GM12865 (cell line): ENCODE measurements around the gene RBM19.
"Not testable (repeated sequence)": the region's sequence is repeated elsewhere in the genome, so short reads cannot be mapped to it uniquely, and the experiment has no call there.

ENCODE experiments used
- DNase-seq: peaks from one replicate; pipeline ENCODE4 v3.0.0; 2010; ENCODE audit warnings: low read depth
- H3K4me3 ChIP-seq: 2 replicates; pipeline ENCODE4 v1.5.1; 2011; ENCODE audit warnings: mild to moderate bottlenecking, low read depth, low read length, control low read depth
- CTCF ChIP-seq: IDR thresholded peaks from 2 replicates; pipeline ENCODE4 v1.5.1; 2011; ENCODE audit warnings: low read length, control low read depth, low read depth, inconsistent platforms; ENCODE audit not compliant: insufficient read depth; ENCODE audit errors: missing control alignments

The RBM19 gene

GRCh38 chr12:114006482-114007425, 40.6 kb upstream of the RBM19 start:
- no peak for DNase-seq

GRCh38 chr12:114004402-114004801, 38.3 kb upstream of the RBM19 start:
- no peak for DNase-seq
- H3K4me3 ChIP-seq: no peak overlapping the region
- TF ChIP-seq CTCF: no peak

More at GRCh38 chr12:114006482-114007425, 40.6 kb upstream of the RBM19 start:
- TF ChIP-seq CTCF: no peak
- H3K4me3 ChIP-seq: no peak overlapping the region

GRCh38 chr12:114003286-114003685, 37.2 kb upstream of the RBM19 start:
- no peak overlapping the region for H3K4me3 ChIP-seq
- no peak for DNase-seq

GRCh38 chr12:114001511-114002340, 35.6 kb upstream of the RBM19 start:
- TF ChIP-seq CTCF: no peak
- no peak for DNase-seq
- no peak overlapping the region for H3K4me3 ChIP-seq

More at GRCh38 chr12:114003286-114003685, 37.2 kb upstream of the RBM19 start:
- TF ChIP-seq CTCF: no peak

GRCh38 chr12:114000861-114001260, 34.7 kb upstream of the RBM19 start:
- no peak overlapping the region for H3K4me3 ChIP-seq
- no peak for DNase-seq
- TF ChIP-seq CTCF: no peak

- DNase-seq: not testable (repeated sequence)
Measured at GRCh38 chr12:114000261-114000660, 34.1 kb upstream of the RBM19 start.

GRCh38 chr12:113997365-113997764, 31.2 kb upstream of the RBM19 start:
- peak; percentile 35 for DNase-seq
- no peak for TF ChIP-seq CTCF
- no peak overlapping the region for H3K4me3 ChIP-seq

More at GRCh38 chr12:114000261-114000660, 34.1 kb upstream of the RBM19 start:
- not testable (repeated sequence) for H3K4me3 ChIP-seq
